Neural progenitor cell (in vitro differentiated cells): Measurements from ENCODE around the gene ITPR2.

ENCODE experiments used
- EZH2 ChIP-seq: fragments of 200-600 bp; sonication (generic); IDR thresholded peaks from 2 replicates; pipeline ENCODE4 v1.6.1; 2017; ENCODE audit warnings: antibody characterized with exemption, mild to moderate bottlenecking, moderate library complexity
- EZH2phosphoT487 ChIP-seq: fragments of 200-600 bp; sonication (generic); IDR thresholded peaks from 2 replicates; pipeline ENCODE4 v1.6.1; 2017; ENCODE audit warnings: antibody characterized with exemption
- TF ChIP-seq, protein P1 (sequence below): fragments of 200-600 bp; sonication (generic); IDR thresholded peaks from 2 replicates; pipeline ENCODE4 v1.5.1; 2017; ENCODE audit warnings: antibody characterized with exemption, mild to moderate bottlenecking

DNA sequence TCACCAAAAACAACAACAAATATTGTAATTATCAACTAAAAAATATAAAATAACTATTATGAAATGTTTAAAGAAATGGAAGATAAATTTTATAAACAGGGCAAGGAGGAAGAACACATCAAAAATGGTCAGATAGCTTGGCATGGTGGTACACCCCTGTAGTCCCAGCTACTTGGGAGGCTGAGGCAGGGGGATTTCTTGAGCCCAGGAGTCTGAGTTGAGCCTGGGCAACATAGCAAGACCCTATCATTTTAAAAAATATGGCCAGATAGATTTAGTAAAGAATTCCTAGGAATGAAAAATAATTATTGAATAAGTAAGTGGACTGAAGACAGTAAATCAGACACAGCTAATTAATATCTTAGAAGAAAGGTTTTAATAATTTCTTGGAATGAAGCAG lies 32.6 kb downstream of the ITPR2 start:
- TF ChIP-seq, protein P1, sequence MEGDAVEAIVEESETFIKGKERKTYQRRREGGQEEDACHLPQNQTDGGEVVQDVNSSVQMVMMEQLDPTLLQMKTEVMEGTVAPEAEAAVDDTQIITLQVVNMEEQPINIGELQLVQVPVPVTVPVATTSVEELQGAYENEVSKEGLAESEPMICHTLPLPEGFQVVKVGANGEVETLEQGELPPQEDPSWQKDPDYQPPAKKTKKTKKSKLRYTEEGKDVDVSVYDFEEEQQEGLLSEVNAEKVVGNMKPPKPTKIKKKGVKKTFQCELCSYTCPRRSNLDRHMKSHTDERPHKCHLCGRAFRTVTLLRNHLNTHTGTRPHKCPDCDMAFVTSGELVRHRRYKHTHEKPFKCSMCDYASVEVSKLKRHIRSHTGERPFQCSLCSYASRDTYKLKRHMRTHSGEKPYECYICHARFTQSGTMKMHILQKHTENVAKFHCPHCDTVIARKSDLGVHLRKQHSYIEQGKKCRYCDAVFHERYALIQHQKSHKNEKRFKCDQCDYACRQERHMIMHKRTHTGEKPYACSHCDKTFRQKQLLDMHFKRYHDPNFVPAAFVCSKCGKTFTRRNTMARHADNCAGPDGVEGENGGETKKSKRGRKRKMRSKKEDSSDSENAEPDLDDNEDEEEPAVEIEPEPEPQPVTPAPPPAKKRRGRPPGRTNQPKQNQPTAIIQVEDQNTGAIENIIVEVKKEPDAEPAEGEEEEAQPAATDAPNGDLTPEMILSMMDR = no peak
- no peak for TF ChIP-seq EZH2
- TF ChIP-seq EZH2phosphoT487 = no peak
